Type B pancreatic cell (in vitro differentiated cells): ENCODE results near the gene PDE2A. TPM values are rescaled to one million over a fixed set of nuclear protein-coding genes. Genes with fewer than 3 reads are reported as not detected.

Experiments
- DNase-seq: peaks from one replicate; pipeline ENCODE4 v3.0.0; 2021; ENCODE audit warnings: mixed read lengths; ENCODE audit not compliant: unreplicated experiment; ENCODE audit errors: extremely low spot score
- H3K27ac Mint-ChIP-seq: 2 replicates; pipeline ENCODE4 v1.8.0; 2021; ENCODE audit warnings: mild to moderate bottlenecking, mixed read lengths
- H3K27me3 Mint-ChIP-seq: 2 replicates; pipeline ENCODE4 v1.8.0; 2021; ENCODE audit warnings: mixed read lengths
- H3K36me3 Mint-ChIP-seq: 2 replicates; pipeline ENCODE4 v1.8.0; 2021; ENCODE audit warnings: mixed read lengths
- H3K4me1 Mint-ChIP-seq: one replicate; pipeline ENCODE4 v1.8.0; 2021; ENCODE audit warnings: mixed read lengths; ENCODE audit not compliant: unreplicated experiment
- H3K4me3 Mint-ChIP-seq: 2 replicates; pipeline ENCODE4 v1.8.0; 2021; ENCODE audit warnings: mild to moderate bottlenecking, mixed read lengths
- H3K9me3 Mint-ChIP-seq: 2 replicates; pipeline ENCODE4 v1.8.0; 2021; ENCODE audit warnings: mixed read lengths
- total RNA-seq: library from RNA; stranded (reverse); gene quantifications from 2 replicates; pipeline ENCODE4 v1.2.1, GENCODE V29; 2021; ENCODE audit warnings: low replicate concordance
- TF ChIP-seq, protein P1 (sequence below): fragments of 200-600 bp; sonication (generic); conservative IDR thresholded peaks from 2 replicates; pipeline ENCODE4 v1.5.0; 2021; ENCODE audit warnings: antibody characterized with exemption, mild to moderate bottlenecking

The PDE2A gene
- total RNA-seq, 1 donor from 2014 or later: 2.8 TPM

DNA sequence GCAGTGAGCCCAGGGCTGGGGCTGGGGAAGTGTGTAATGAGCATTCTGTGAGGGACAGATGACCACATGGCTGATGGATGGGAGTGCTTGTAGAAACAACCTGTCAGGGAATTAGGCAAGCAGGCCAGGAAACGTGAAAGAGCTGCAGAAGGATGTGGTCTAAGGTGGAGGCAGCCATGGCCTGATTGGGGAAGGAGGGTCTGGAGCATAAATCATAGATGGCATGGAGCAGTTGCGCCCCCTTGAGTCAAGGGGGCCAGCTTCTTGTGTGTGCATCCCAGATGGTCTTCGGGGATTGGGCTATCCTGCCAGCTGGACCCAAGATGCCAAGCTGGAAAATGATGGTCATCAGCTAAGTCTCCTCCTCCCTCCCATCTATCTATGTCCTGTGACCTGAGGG, 120.5 kb downstream of the PDE2A start:
- no peak for DNase-seq
- no peak overlapping the region for H3K4me3 Mint-ChIP-seq
- no peaks in the 10 kb centered on the region for H3K36me3 Mint-ChIP-seq
- TF ChIP-seq, protein P1, sequence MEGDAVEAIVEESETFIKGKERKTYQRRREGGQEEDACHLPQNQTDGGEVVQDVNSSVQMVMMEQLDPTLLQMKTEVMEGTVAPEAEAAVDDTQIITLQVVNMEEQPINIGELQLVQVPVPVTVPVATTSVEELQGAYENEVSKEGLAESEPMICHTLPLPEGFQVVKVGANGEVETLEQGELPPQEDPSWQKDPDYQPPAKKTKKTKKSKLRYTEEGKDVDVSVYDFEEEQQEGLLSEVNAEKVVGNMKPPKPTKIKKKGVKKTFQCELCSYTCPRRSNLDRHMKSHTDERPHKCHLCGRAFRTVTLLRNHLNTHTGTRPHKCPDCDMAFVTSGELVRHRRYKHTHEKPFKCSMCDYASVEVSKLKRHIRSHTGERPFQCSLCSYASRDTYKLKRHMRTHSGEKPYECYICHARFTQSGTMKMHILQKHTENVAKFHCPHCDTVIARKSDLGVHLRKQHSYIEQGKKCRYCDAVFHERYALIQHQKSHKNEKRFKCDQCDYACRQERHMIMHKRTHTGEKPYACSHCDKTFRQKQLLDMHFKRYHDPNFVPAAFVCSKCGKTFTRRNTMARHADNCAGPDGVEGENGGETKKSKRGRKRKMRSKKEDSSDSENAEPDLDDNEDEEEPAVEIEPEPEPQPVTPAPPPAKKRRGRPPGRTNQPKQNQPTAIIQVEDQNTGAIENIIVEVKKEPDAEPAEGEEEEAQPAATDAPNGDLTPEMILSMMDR: no peak
- H3K27me3 Mint-ChIP-seq: peaks cover 17% of the 10 kb centered on the region
- no peak overlapping the region for H3K27ac Mint-ChIP-seq
- H3K4me1 Mint-ChIP-seq: no peaks in the 10 kb centered on the region
- H3K9me3 Mint-ChIP-seq: no peaks in the 10 kb centered on the region

DNA sequence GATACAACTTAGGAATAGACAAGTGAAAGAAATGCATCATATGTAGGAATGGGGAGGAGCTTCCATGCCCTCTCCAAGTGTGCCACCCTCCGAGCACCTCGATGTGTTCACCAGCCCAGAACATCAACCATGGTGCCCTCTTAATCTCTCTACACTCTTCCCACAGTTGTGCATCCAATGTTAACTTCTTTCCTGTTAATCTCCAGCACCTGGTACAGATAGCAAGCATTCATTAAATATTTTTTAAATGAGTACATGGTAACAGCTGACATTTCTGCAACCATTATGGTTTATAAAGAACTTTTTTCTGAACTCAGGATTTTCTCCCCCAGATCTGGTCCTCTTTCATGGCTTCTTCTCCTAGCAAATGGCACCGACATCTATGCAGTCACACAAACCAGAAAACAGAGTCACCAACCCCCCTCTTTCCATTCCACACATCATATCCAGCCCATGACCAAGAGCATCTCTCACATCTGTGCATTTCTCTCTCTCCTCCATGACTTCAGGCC, 121.8 kb downstream of the PDE2A start:
- TF ChIP-seq, protein P1: no peak
- Mint-ChIP-seq H3K27me3 (peaks cover 12% of the 10 kb centered on the region), H3K27ac (no peak overlapping the region), H3K4me3 (no peak overlapping the region), H3K36me3 (no peaks in the 10 kb centered on the region), H3K9me3 (no peaks in the 10 kb centered on the region), H3K4me1 (no peaks in the 10 kb centered on the region)
- no peak for DNase-seq

DNA sequence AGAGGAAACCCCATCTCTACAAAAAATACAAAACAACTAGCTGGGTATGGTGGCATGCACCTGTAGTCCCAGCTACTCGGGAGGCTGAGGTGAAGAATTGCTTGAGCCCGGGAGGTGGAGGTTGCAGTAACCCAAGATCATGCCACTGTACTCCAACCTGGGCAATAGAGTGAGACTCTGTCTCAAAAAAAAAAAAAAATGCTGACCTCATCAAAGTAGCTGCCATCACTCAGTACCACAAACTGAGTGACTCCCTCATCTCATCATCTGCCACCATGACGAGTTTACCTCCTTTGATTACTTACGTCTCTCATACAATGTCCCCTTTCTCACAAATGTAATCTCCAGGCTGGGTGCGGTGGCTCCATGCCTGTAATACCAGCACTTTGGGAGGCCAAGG, 122.7 kb downstream of the PDE2A start:
- H3K27ac Mint-ChIP-seq: no peak overlapping the region
- no peak for DNase-seq
- no peak overlapping the region for H3K4me3 Mint-ChIP-seq
- peaks cover 12% of the 10 kb centered on the region for H3K27me3 Mint-ChIP-seq
- TF ChIP-seq, protein P1: no peak
- no peaks in the 10 kb centered on the region for H3K4me1 Mint-ChIP-seq
- no peaks in the 10 kb centered on the region for H3K36me3 Mint-ChIP-seq
- H3K9me3 Mint-ChIP-seq: no peaks in the 10 kb centered on the region

- H3K27ac Mint-ChIP-seq: no peak overlapping the region
- H3K4me1 Mint-ChIP-seq: no peaks in the 10 kb centered on the region
- H3K27me3 Mint-ChIP-seq: no peaks in the 10 kb centered on the region
- no peak for DNase-seq
- H3K4me3 Mint-ChIP-seq: no peak overlapping the region
- no peaks in the 10 kb centered on the region for H3K9me3 Mint-ChIP-seq
- H3K36me3 Mint-ChIP-seq: no peaks in the 10 kb centered on the region
- TF ChIP-seq, protein P1: no peak
These were observed 125.8 kb downstream of the PDE2A start for GRCh38 chr11:72548463-72548862.

GRCh38 chr11:72546866-72547265, 127.4 kb downstream of the PDE2A start:
- Mint-ChIP-seq H3K4me1 (no peaks in the 10 kb centered on the region), H3K9me3 (no peaks in the 10 kb centered on the region), H3K27ac (no peak overlapping the region), H3K4me3 (no peak overlapping the region), H3K36me3 (no peaks in the 10 kb centered on the region), H3K27me3 (peaks cover under 1% of the 10 kb centered on the region)
- no peak for DNase-seq
- TF ChIP-seq, protein P1: no peak

DNA sequence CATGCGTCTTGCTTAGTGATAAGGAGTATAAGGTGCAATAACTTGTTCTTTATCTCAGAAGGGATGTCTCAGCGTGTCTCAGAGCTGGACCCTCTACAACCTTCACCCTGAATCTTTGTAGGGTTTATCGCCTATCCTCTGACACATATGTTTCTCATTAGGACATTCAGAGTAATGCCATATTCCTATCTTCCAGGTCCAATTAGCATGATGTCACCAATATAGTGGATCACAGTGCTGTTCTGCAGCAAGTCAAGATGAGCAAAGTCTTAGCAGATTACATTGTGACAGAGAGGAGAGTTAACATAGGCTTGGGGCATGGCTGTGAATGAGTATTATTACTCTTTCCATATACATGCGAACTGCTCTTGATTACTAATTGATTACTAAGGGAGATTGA, 129.6 kb downstream of the PDE2A start:
- DNase-seq: no peak
- TF ChIP-seq, protein P1: no peak
- Mint-ChIP-seq H3K36me3 (no peaks in the 10 kb centered on the region), H3K27me3 (peaks cover 20% of the 10 kb centered on the region), H3K4me1 (no peaks in the 10 kb centered on the region), H3K4me3 (no peak overlapping the region), H3K9me3 (no peaks in the 10 kb centered on the region), H3K27ac (no peak overlapping the region)
